Tongue (tissue), 2 donors: ENCODE measurements around the gene A4GNT. TPM values are rescaled to one million over a fixed set of nuclear protein-coding genes. Genes with fewer than 3 reads are reported as not detected.
A peak's percentile ranks its signal among the peaks of the same experiment; 100 is the strongest.
"Not testable (repeated sequence)": the region's sequence is repeated elsewhere in the genome, so short reads cannot be mapped to it uniquely, and the experiment has no call there.

ENCODE experiments used
- DNase-seq: peaks from one replicate; pipeline ENCODE4 v3.0.0-alpha.2; 2015
- total RNA-seq: library from RNA; depleted of rRNA; stranded (reverse); fragments of >200 nt; gene quantifications from one replicate; pipeline ENCODE4 v1.2.3, GENCODE V29; 2014

Gene A4GNT
- total RNA-seq, 1 donor from 2014 or later, result not detected

DNA sequence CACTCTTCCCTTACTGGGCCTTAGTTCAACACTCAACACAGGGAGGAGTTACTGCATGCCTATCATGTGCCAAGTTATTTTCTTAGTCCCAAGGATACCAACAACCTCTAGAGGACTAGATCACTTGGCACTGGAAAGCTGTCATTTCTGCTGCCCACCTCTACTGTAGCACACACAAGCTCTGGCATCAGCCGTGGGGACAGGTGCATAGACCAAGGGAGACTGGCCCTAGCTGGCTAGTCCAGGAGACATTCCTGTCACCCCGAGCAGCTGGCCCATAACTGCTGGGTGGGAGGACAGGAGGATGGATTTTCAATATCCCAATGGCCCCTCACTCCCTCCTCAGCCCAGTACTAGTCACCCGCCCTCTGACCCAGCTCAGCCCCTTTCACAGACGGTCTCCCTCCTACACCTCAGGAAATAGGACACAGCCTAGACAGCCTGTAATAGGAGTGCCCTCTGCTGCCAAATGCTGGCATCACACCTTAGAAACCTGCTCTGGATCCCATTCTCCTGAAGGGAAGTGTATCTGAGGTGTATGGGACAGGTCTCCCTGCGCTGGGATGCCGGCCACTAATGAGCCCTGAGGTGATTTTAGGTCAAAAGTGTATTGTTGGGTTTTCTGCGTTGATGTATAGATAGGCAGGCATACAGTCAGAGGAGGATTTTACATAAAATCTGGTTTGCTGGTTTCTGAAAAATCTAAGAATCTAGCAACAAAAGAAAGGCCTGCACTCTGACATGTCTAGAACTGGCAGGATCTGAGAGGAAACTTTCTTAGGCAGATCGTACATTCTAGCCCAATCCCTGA is 13.4 kb downstream of the A4GNT start:
- peak; percentile 83 for DNase-seq

DNA sequence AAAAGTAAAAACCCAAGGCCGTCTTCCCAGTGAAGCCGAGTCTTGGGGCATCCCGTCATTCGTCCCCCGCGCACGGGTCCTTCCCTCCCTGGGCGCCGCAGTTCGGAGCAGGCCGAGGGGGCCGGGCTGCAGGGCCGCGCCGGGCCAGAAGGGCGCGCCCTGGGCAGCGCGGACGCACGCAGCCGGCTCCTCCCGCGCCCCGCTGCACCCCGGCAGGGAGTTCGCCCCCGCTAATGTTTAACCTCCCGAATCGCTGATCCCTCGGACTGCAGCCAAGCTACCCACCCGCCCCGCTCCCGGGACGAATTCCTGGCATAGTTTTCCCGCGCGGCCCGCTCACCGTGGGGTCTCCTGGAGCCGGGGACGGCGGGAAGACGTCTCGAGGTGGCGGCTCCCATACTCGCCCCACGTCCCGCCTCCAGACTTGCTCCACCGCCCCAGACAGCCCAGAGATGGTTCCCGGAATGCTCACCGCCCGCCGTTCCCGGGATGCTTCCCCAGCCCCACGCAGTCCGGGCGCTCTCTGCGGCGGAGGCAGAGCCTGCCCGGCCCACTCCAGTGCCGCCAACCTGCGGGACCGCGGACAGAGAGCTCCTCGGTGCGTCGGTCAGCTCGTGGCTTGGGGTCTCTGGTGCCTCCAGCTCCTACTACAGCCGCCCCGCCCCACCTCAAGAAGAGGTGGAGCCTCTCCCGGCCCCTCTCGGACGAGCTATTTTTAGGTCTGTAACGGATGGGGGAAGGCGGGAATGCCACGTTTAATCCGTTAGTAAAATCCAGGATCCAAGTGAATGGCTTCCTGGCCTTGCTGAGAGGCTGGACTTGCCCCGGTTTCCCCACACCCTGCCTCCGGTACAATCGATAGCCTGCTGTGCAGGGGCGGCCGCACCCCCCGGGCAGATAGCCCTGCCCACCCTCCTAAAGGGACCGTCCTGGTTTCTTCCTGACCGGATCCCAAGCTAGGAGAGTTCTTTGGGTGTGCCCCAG is 16.9 kb downstream of the A4GNT start, which contains the start of gene DZIP1L:
Gene DZIP1L, minus strand, starts transcription at position 621 of the 984 bp plus-strand sequence. CDS start 11,637 bp downstream, outside the sequence.
- peak; percentile 89 for DNase-seq

DNA sequence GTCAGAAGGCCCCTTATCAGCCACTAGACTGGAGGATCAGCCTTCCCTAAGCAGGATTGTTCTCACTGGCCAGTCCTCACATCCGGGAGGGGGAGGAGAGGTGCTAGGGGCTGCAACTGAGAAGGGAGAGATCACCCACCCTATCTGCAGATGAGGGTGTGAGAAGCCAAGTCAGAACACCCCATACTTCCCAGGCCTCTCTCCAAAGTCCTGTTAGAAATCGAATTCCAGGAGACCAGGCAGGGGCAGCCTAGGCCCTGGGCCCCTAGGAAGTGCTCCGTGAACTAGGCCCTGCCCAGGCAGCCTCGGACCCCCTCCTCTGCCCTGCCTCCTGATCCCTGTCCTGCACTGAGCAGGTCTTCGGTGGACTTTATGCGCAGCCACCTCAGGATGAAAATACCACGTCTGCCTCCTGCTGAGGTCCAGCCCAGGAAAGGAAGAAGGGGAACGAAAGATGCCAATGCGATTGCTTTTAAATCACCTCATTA is 17.7 kb downstream of the A4GNT start:
- DNase-seq, result peak; percentile 28

DNA sequence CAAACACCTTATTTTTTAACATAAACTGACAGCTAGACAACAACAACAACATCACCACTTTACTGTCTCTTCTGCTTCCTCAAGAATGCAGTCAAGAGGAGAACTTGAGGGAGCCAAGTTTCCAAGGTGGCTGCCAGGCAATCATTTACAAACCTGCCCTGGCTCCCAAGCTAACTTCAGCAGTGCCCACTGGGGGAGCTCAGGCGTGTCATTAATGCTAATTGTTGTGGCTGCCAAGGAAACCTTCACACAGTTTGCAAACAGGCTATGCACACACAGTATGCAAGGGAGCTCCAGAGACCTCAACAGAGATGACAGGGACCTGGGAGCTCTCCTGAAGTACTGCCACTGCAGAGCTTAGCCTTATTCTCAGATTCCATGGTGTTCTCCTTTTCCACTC is 18.9 kb downstream of the A4GNT start:
- no peak for DNase-seq

DNA sequence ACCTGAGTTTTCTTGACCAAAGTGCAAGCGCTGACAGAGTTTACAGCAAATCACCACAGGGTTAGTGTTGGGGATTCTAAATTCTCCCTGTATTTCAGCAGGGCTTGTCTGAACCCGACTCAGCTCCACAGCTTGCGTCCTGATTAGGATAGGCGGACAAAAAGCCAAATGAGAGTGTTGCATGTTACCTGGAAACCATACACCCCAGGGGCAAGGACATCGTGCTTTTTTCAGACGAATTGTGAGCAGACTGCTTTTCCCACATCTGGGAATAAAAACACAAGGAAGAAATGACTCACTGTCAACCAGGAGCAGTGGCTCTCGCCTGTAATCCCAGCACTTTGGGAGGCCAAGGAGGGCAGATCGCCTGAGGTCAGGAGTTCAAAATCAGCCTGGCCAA is 19.8 kb downstream of the A4GNT start:
- peak; percentile 16 for DNase-seq

DNA sequence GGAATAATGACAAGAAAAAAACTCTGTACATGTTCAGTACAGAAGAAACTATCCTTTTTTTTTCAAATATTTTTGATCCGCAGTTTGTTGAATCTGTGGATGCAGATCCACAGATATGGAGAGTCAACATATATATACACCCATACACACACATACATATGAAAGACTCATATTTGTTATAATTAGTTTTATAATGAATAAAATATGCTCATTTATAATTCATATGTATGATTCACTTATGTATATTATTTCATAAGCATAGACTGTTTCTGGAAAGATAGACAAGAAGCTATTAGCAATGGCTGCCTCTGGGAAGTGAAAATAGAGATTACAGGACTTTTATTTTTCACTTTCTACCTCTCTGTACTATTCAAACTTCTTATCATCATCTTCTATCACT is 26.6 kb downstream of the A4GNT start:
- no peak for DNase-seq

DNA sequence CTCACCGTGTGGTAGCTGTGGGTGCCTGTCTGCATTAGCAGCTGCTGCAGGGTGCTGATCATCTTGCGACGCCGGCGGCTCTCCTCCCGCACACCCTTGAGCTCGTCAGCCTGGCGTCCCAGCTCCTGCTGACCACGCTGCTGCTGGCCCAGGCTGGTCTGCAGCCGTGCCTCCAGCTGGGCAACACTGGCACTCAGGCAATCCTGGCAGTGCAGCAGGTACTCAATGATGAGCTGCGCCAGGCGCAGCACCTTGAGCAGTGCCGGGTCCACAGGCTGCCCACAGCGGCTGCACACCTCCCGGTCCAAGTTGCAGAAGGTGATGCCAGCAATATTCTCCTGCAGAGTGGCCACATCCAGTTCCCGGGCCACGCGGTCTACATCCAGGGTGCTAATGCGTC is 28.7 kb downstream of the A4GNT start:
- DNase-seq, result no peak

DNA sequence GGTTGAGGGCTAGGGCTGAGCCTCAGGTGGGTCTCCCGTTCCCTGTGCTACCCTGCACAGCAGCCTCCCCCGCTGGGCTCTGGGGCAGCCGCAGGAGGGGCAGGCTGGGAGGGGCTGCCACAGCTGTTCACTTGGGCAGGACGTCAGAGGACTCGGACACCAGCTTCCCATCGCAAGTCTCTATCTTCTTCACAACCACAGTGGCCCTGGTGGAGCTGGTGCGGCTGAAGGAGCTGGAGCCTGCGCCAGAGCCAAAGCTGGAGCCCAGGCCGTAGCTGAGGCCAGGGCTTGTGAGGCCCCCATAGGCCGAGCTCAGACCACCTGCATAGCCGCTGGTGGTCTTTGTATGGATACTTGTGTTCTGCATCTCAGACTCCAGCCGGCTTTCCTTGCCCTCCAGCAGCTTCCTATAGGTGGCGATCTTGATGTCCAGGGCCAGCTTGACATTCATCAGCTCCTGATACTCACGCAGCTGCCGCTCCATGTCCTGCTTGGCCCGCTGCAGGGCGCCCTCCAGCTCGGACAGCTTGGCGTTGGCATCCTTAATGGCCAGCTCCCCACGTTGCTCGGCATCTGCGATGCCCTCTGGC is 30.7 kb downstream of the A4GNT start:
- DNase-seq, result not testable (repeated sequence)

DNA sequence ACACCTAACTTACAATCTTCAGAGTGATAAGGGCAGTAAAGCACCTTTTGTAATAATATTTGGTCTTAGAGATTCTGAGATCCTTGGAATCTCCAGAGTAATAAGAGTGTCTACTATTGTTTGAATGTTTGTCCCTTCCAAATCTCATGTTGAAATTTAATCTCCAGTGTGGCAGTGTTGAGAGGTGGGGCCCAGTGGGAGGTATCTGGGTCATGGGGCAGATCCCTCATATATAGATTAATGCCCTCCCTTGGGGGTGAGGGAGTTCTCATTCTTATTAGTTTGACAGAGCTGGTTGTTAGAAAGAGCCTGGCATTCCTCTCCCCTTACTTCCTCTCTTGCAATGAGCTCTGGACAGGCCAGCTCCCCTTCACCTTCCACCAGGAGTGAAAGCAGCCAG is 32.8 kb downstream of the A4GNT start:
- DNase-seq, result no peak

DNA sequence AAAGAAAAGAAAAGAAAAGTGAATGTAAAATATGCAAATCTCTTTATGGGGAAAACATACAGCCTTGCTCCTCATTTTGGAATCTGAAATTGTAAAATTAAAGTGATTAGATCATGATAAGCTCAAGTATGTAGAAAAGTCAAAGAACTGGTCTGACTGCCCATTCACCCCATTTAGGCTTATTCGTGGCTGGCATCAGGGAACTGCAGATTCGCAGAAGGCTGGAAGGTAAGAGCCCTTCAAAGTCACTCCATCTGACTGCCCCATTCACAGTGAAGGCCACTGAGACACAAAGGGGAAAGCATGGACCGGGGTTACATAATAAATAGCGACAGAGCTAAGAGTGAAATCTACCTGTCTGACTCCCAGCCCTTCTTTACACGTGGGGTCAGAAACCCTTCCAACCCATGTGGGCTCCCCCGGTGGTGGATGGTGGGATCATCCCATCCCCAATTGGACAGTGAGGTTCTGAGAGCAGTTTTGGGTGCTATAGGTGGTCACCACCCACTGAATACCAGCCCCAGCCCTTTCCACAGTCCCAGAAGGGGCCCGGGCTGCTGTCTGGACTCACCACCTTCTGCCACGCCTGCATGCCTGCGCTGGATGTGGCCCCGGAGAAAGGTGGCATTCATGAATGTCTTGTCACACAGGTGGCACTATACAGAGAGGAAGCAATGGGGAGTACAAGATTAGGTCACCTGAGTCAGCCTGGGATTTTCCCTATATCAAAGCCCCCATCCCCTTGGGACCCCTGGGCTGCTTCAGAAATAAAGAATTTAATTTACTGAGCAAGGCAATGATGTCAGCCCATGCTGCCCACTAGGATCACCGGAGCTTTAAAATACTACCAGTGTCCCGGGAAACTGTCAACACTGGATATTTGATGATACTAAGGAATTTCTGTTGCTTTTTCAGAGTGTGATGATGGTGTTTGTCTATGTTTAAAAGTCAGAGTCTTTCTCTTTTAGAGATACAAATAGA is 34.7 kb downstream of the A4GNT start:
- DNase-seq, result no peak

DNA sequence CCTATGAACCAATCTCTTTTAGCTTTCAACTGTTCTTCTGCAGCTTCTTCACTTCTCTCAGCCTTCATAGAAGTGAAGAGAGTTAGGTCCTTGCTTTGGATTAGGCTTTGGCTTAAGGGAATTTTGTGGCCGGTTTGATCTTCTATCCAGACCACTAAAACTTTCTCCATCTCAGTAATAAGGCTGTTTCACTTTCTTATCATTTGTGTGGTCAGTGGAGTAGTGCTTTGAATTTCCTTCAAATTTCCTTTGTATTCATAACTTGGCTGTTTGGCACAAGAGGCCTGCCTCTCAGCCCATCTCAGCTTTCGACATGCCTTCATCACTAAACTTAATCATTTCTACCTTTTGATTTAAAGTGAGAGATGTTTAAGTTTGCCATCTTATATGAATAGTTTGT is 38.5 kb downstream of the A4GNT start:
- no peak for DNase-seq

DNA sequence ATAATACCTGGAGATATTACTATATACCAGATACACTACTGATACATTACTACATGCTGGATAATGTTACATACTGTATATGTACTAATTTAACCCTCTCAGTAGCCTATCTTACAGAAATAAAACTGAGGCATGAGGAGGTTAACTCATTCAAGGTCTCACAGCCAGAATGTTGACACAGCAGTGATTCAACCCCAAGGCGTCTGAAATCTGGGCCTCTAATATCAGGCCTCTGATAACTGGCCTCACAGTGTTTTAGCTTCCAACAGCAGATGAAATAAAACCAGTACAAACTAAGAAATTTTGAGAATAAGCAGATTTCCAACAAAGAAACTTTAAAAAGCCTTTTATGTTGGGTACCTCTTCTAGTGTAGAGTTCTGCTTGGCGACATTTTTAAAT is 40.2 kb downstream of the A4GNT start:
- no peak for DNase-seq

DNA sequence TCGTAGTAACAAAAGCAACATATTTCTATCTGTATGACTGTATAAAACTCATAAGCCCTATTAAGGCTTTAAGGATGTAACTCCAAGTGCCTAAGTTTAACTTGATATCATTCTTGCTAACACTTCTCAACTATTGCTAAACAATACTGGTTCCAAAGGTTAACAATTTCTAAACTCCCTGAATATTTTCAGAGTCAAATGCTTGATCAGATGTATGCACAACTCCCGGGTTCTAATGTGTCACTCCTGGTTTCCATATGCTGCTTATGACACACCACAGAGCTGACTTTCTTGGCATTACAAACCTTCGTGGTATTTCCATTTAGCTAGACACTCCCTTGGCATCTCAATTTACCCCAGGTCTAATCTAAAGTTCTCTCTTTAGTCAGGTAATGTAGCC is 43.1 kb downstream of the A4GNT start:
- DNase-seq, result no peak

DNA sequence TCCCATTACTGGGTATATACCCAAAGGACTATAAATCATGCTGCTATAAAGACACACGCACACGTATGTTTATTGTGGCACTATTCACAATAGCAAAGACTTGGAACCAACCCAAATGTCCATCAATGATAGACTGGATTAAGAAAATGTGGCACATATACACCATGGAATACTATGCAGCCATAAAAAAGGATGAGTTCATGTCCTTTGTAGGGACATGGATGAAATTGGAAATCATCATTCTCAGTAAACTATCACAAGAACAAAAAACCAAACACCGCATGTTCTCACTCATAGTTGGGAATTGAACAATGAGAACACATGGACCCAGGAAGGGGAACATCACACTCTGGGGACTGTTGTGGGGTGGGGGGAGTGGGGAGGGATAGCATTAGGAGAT is 46.4 kb downstream of the A4GNT start:
- not testable (repeated sequence) for DNase-seq

DNA sequence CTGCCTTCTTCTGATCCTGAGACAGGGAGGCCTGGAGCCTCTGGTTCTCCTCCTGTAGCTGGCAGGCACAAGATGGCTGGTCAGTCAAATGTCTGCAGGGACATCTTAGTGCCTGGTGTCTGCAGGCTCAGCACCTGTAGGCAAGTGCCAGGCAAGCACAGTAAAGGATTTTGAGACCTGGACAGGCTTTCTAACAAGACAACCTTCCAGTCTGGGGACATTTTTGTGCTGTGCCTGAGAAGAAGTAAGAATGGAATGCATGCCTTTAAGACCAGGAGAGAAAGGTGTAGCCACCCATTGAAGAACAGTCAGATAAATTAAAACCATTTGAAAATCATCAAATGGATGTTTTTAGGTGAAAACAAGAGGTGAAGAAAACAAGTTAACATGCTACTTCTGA is 48.0 kb downstream of the A4GNT start:
- DNase-seq, result no peak

DNA sequence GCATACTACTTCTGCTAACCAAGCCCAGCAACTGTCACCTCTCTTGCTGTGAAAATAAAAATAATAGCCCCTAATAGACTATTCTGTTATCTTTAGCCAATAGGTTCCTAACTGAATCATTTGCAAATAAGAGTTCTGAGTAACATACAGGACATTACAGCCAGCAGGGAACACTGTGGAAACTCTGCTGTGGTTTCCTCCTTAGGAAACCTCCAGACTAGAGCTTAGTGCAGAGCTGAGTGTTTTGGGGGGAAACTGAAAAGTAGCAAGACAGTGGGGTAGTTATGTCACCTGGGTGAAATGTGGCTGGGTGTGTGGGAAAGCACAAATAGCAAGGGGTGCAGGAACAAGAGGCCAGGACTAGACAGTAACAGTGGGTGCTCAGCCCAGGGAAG is 49.2 kb downstream of the A4GNT start:
- no peak for DNase-seq

DNA sequence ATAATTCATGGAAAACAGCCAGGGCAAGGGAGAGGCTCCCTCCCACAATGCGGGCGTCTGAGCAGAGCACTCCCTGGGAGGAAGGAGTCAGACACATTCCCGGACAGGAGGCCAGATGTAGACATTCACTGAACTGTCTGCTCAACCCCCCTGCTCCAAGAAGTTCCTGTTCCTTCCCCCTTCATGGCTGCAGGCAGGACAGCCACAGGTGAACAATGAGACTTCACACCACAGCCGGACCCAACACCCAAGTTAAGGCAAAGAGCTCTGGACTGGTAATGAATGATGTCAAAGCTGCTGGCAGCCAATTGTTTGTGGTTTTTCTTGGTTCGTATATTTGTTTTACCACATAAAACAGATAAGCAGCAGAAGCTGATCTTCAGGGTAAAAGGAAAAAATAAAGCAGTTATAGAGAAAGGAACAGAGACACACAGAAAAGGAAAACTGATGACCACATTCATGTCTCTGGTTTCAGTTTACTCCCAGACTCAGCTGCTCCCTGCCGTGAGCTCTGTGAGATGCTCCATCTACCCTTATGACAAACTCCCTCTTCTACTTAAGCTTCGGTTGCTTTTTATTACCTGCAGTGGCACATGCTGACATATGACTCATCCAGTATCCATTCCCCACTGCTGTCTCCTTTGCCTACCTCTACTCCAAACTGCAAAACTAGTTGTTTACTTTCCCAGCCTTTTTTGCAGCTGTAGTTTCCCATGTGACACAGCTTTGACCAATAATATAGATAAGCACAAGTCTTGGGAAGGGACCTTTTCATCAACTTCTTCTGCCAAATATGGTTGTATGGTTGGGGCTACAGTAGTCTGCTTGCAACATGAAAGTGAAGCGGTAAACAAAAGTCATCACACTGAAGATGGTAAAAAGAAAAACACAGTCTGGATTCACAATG is 49.9 kb downstream of the A4GNT start:
- DNase-seq, result no peak

DNA sequence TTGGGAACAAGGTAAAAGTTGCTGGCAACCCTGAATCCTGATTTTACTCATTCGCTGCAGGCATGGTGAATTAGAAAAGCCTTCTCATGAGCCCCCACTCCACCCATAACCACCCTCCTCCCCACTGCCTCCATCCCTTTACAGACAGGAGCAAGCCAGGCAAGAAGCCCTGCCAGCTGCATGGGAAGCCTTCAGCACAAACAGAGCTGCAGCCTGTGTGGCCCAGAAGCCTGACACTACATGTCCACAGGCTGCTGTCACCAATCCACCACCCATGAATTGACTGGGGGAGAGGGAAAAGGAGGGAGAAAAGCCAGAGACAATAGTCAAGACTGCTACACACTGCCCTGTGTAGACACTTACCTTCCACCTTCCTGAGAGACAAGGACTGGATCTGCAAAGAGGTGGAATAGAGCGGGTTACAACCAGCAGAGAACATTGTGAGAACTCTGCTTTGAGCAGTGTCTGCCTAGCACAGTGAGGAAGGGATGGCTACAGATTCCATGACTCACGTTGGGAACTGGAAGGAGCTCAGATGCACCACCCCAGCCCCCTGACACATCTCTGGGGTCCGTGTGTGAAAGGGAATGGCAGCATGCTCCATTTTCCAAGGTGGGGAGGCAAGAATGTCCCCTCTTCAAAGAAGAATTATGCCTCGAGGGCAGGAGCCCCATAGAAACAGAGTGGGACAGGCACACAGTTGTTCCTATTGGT is 50.7 kb downstream of the A4GNT start:
- no peak for DNase-seq

DNA sequence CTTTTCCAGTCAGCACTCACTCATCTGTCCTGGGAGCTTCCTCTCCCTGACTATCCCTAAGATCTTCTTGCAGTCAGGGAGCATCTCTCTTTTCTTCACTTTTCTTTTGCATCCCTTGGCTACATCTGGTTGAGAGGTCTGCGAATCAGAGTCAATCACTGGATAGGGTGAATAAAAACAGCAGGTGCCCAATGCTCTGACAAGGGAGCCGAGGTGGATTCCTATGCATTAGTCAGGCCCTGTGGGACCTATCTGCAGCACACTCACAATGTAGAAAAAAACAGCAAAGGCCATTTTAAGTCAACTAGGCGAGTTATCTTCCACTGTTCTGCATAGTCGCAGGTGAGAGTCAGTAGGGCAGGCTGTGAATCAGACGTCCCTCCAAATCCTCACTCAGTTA is 52.3 kb downstream of the A4GNT start:
- no peak for DNase-seq
